GM23248 (cell line): ENCODE measurements around the gene KIF9. TPM values are rescaled to one million over a fixed set of nuclear protein-coding genes. Genes with fewer than 3 reads are reported as not detected.
A peak's percentile ranks its signal among the peaks of the same experiment; 100 is the strongest.
"Not testable (repeated sequence)": the region's sequence is repeated elsewhere in the genome, so short reads cannot be mapped to it uniquely, and the experiment has no call there.

Source experiments
- DNase-seq: peaks from one replicate; pipeline ENCODE4 v3.0.0-alpha.2; 2015
- H2AFZ ChIP-seq: fragments of 200-600 bp; sonication (generic); 2 replicates; pipeline ENCODE4 v1.6.1; 2016; ENCODE audit warnings: antibody characterized with exemption
- H3F3A ChIP-seq: fragments of 200-600 bp; sonication (generic); 2 replicates; pipeline ENCODE4 v1.6.1; 2016; ENCODE audit warnings: mild to moderate bottlenecking, antibody characterized with exemption, mixed run types; ENCODE audit not compliant: insufficient read depth
- H3K27ac ChIP-seq: fragments of 200-600 bp; sonication (generic); 2 replicates; pipeline ENCODE4 v1.5.1; 2016; ENCODE audit warnings: mild to moderate bottlenecking
- H3K27me3 ChIP-seq: fragments of 200-600 bp; sonication (generic); replicated peaks from 2 replicates; pipeline ENCODE4 v1.6.1; 2016; ENCODE audit warnings: mild to moderate bottlenecking; ENCODE audit not compliant: insufficient read depth
- H3K36me3 ChIP-seq: fragments of 200-600 bp; sonication (generic); 2 replicates; pipeline ENCODE4 v1.6.1; 2016; ENCODE audit warnings: low read depth, mild to moderate bottlenecking
- H3K4me1 ChIP-seq: fragments of 200-600 bp; sonication (generic); 2 replicates; pipeline ENCODE4 v1.6.1; 2016; ENCODE audit warnings: mild to moderate bottlenecking; ENCODE audit not compliant: insufficient read depth
- H3K4me2 ChIP-seq: fragments of 200-600 bp; sonication (generic); one replicate; pipeline ENCODE4 v1.6.1; 2016; ENCODE audit warnings: mild to moderate bottlenecking; ENCODE audit not compliant: unreplicated experiment
- H3K4me3 ChIP-seq: fragments of 200-600 bp; sonication (generic); 2 replicates; pipeline ENCODE4 v1.5.1; 2016; ENCODE audit warnings: mild to moderate bottlenecking
- H3K79me2 ChIP-seq: fragments of 200-600 bp; sonication (generic); 2 replicates; pipeline ENCODE4 v1.6.1; 2016; ENCODE audit warnings: mild to moderate bottlenecking; ENCODE audit not compliant: insufficient read depth
- H3K9ac ChIP-seq: fragments of 200-600 bp; sonication (generic); 2 replicates; pipeline ENCODE4 v1.6.1; 2016; ENCODE audit warnings: mild to moderate bottlenecking
- H3K9me2 ChIP-seq: fragments of 200-600 bp; sonication (generic); 2 replicates; pipeline ENCODE4 v1.6.1; 2016; ENCODE audit warnings: mixed run types, mild to moderate bottlenecking, moderate library complexity; ENCODE audit not compliant: insufficient read depth
- H3K9me3 ChIP-seq: fragments of 200-600 bp; sonication (generic); one replicate; pipeline ENCODE4 v1.6.1; 2017; ENCODE audit warnings: low read depth
- H4K20me1 ChIP-seq: fragments of 200-600 bp; sonication (generic); 2 replicates; pipeline ENCODE4 v1.6.0; 2016; ENCODE audit not compliant: insufficient read depth
- EZH2 ChIP-seq: fragments of 200-600 bp; sonication (generic); IDR thresholded peaks from 2 replicates; pipeline ENCODE4 v1.6.1; 2018; ENCODE audit warnings: antibody characterized with exemption, mild to moderate bottlenecking; ENCODE audit not compliant: insufficient read depth, poor library complexity, severe bottlenecking
- EZH2phosphoT487 ChIP-seq: fragments of 200-600 bp; sonication (generic); IDR thresholded peaks from 2 replicates; pipeline ENCODE4 v1.6.1; 2018; ENCODE audit warnings: antibody characterized with exemption, moderate library complexity, mild to moderate bottlenecking, low read depth; ENCODE audit not compliant: insufficient read depth
- WGBS, 2 experiments: methylation state at CpG; one replicate each; pipeline ENCODE4 v1.1.6; 2015 to 2017; ENCODE audit warnings: low lambda C conversion rate in 2 of 2, low coverage in 1 of 2; ENCODE audit errors: missing lambda C conversion rate in 2 of 2; 5-methylcytosine and 5-hydroxymethylcytosine counted together
- in situ Hi-C: fragments of 300-500 bp; cut with MboI; formaldehyde crosslinking; loops from 2 replicates; pipeline ENCODE4 v1.15.0; 2020
- polyA plus RNA-seq: library from polyadenylated mRNA; unstranded; fragments of >200 nt; fragmentation: Nextera tagmentation; extraction: Ambion mirVana; gene quantifications from 2 replicates; pipeline ENCODE4 v1.2.1, GENCODE V29; 2016
- total RNA-seq: library from RNA; depleted of rRNA; stranded (reverse); fragments of >200 nt; shearing (Covaris generic); gene quantifications from 2 replicates; pipeline ENCODE4 v1.2.3, GENCODE V29; 2014

Gene KIF9
- total and polyA plus RNA-seq, 2 experiments from 2014 or later: 5.8 to 14.6 TPM

GRCh38 chr3:47318916-47319315 is 36.3 kb upstream of the KIF9 start:
- peak; percentile 7 for DNase-seq
- Histone ChIP-seq H3K27ac (no peak overlapping the region), H3K4me2 (no peak overlapping the region), H3K9me3 (no peaks in the 10 kb centered on the region), H3K27me3 (no peaks in the 10 kb centered on the region), H3K4me3 (no peak overlapping the region), H4K20me1 (no peaks in the 10 kb centered on the region), H3K4me1 (peaks cover 11% of the 10 kb centered on the region), H3K9me2 (no peaks in the 10 kb centered on the region), H3K36me3 (0 out of 2 replicates have a peak, but pooled peaks cover 3% of the 10 kb centered on the region), H3F3A (peaks cover 18% of the 10 kb centered on the region), H3K79me2 (peaks cover 18% of the 10 kb centered on the region; the same call in 1 of the 2 replicates), H3K9ac (no peak overlapping the region), H2AFZ (no peak overlapping the region)
- TF ChIP-seq EZH2phosphoT487 (no peak), EZH2 (no peak)
- in situ Hi-C loops: no loop called here
- WGBS, 2 experiments: 93 to 100% methylated on average over 1 of the region's 1 CpG

DNA sequence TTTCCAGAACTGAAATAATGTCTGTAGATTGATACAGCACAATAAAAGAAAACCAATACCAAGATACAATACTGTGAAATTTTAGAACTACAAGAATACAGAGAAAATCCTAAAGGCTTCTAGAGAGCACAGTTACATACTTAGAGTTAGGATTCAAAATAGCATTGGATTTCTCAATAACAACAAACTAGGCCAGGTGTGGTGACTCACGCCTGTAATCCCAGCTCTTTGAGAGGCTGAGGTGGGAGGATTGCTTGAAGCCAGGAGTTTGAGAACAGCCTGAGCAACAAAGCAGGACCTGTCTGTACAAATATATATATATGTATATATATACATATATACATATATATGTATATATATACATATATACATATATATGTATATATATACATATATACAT is 33.6 kb upstream of the KIF9 start:
- H4K20me1 ChIP-seq, in situ Hi-C loops, H3K36me3 ChIP-seq, H2AFZ ChIP-seq, H3K9me2 ChIP-seq, H3K9me3 ChIP-seq, H3K4me3 ChIP-seq, H3K4me1 ChIP-seq, H3K4me2 ChIP-seq, H3K27me3 ChIP-seq, H3K9ac ChIP-seq, H3K27ac ChIP-seq: not testable (repeated sequence)
- 89 to 95% methylated on average over 1 of the region's 1 CpG for WGBS, 2 experiments
- DNase-seq: peak; percentile 11
- Histone ChIP-seq H3F3A (peaks cover 14% of the 10 kb centered on the region; the same call in 1 of the 2 replicates), H3K79me2 (peaks cover 34% of the 10 kb centered on the region; the same call in 1 of the 2 replicates)

DNA sequence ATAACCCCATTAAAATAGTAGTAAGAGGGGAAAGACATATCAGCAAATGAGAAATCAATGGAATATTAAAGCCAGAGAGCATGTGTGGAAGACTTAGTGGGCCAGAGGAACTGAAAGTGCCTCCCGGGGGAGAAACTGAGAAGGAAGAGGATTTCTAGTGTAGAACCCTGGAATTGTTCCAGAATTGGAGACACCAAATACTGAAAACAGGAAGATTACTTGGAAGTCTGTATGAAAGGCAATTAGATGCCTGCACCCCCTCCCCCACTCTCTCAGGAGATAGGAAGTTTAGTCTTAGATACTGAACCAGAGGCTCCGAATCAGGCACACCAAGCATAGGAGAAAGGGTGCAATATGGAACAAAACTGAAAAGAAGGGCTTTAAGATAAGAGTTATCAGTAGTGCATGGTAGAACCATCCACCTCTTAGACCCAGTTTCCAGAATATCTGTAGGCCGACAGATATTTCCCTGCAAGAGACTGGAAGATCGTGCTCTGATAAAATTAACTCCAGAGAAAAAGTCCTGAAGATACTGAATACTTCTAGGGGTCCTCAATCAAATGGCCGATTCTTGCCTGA is 32.6 kb upstream of the KIF9 start:
- Histone ChIP-seq H3K4me3 (no peak overlapping the region), H4K20me1 (no peaks in the 10 kb centered on the region), H3K27me3 (no peaks in the 10 kb centered on the region), H3K4me2 (no peak overlapping the region), H3K9ac (no peak overlapping the region), H3K4me1 (0 out of 2 replicates have a peak, but pooled peaks cover 4% of the 10 kb centered on the region), H3K36me3 (no peaks in the 10 kb centered on the region), H3K27ac (no peak overlapping the region), H3F3A (peaks cover 14% of the 10 kb centered on the region; the same call in 1 of the 2 replicates), H3K9me3 (no peaks in the 10 kb centered on the region), H3K9me2 (no peaks in the 10 kb centered on the region), H3K79me2 (peaks cover 43% of the 10 kb centered on the region), H2AFZ (no peak overlapping the region)
- peak; percentile 5 for DNase-seq
- TF ChIP-seq EZH2phosphoT487 (no peak), EZH2 (no peak)
- in situ Hi-C loops: no loop called here
- 80 to 84% methylated on average over 5 of the region's 5 CpGs for WGBS, 2 experiments

- Histone ChIP-seq H3K79me2 (peaks cover 46% of the 10 kb centered on the region), H3K9me3 (no peaks in the 10 kb centered on the region), H3K4me3 (no peak overlapping the region), H3K4me2 (no peak overlapping the region), H3F3A (peaks cover 14% of the 10 kb centered on the region; the same call in 1 of the 2 replicates), H3K27me3 (no peaks in the 10 kb centered on the region), H2AFZ (no peak overlapping the region), H3K9me2 (no peaks in the 10 kb centered on the region), H4K20me1 (no peaks in the 10 kb centered on the region), H3K36me3 (no peaks in the 10 kb centered on the region), H3K9ac (no peak overlapping the region), H3K27ac (no peak overlapping the region), H3K4me1 (0 out of 2 replicates have a peak, but pooled peaks cover 4% of the 10 kb centered on the region)
- in situ Hi-C loops: no loop called here
- TF ChIP-seq EZH2phosphoT487 (no peak), EZH2 (no peak)
- WGBS, 2 experiments: 96 to 97% methylated on average over 8 of the region's 8 CpGs
- no peak for DNase-seq
These were observed 31.6 kb upstream of the KIF9 start for GRCh38 chr3:47314056-47314764.
